CD4-positive, alpha-beta T cell treated with Interleukin-2 at 100 ng/mL for 4 hours (primary cell): ENCODE data around the gene SND1.

ENCODE experiments used
- DNase-seq: peaks from one replicate; pipeline ENCODE4 v3.0.0-alpha.2; 2020; ENCODE audit warnings: low spot score

The SND1 gene

GRCh38 chr7:127932496-127932895 lies 280.5 kb downstream of the SND1 start:
- no peak for DNase-seq

GRCh38 chr7:127933146-127933545 lies 281.2 kb downstream of the SND1 start:
- DNase-seq: no peak

- DNase-seq: no peak
Measured at GRCh38 chr7:127934711-127935110, 282.7 kb downstream of the SND1 start.

GRCh38 chr7:127935847-127936376 lies 283.9 kb downstream of the SND1 start:
- no peak for DNase-seq

- no peak for DNase-seq
Measured at GRCh38 chr7:127937066-127937680, 285.2 kb downstream of the SND1 start.

GRCh38 chr7:127938588-127938987 lies 286.6 kb downstream of the SND1 start:
- DNase-seq: no peak

- DNase-seq: no peak
Measured at GRCh38 chr7:127940381-127941160, 288.6 kb downstream of the SND1 start.

GRCh38 chr7:127941476-127942210 lies 289.6 kb downstream of the SND1 start:
- no peak for DNase-seq

GRCh38 chr7:127943541-127944521 lies 291.8 kb downstream of the SND1 start:
- no peak for DNase-seq

- DNase-seq: no peak
Measured at GRCh38 chr7:127946111-127946510, 294.1 kb downstream of the SND1 start.

- DNase-seq: no peak
Measured at GRCh38 chr7:127946847-127947246, 294.9 kb downstream of the SND1 start.

- DNase-seq: no peak
Measured at GRCh38 chr7:127948312-127948711, 296.3 kb downstream of the SND1 start.

GRCh38 chr7:127948930-127949329 lies 296.9 kb downstream of the SND1 start:
- DNase-seq: no peak

GRCh38 chr7:127949769-127950222 lies 297.8 kb downstream of the SND1 start:
- DNase-seq: no peak

GRCh38 chr7:127950233-127950935 lies 298.4 kb downstream of the SND1 start:
- no peak for DNase-seq

GRCh38 chr7:127953423-127954356 lies 301.7 kb downstream of the SND1 start:
- DNase-seq: no peak

GRCh38 chr7:127954357-127954748 lies 302.4 kb downstream of the SND1 start:
- no peak for DNase-seq

- DNase-seq: no peak
Measured at GRCh38 chr7:127955051-127955531, 303.1 kb downstream of the SND1 start.

- DNase-seq: no peak
Measured at GRCh38 chr7:127957886-127958285, 305.9 kb downstream of the SND1 start.

GRCh38 chr7:127959770-127960169 lies 307.8 kb downstream of the SND1 start:
- DNase-seq: no peak
